Measurements from ENCODE around the gene S100PBP.

The S100PBP gene

DNA sequence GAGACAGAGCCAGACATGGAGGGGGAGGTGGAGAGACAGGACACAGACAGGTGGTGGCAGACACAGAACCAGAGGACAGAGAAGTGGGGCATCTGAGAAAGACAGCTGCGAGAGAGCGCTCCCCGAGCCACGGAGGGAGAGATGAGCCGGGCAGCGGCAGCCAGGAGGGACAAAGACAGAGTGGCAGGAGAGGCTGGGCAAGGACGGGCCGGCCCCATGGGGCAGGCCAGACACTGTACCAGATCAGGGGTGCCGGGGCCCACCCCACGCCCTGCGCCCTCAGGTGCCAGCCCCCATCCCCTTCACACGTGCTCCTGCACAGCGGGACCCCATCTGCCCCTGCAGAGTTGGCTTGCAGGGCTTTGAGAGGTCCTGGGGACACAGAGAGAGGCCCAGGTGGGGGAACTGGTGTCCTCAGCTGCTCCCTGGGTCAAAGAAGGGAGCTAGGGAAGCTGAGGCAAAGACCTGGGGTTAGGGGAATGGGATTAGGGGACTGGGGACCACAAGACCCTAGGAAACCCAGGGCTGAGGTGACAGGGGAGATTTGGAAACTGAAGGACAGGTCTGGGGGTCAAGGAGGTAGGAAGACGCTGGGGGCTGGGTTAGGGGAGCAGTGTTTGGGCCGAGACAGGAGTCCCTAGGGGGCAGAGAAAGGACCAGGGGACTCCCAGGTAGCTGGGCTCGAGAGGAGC is 52.6 kb downstream of the S100PBP start:
- DNase-seq (ENCODE audit: low read depth in 2 of 3, low spot score in 2 of 3): no peak

DNA sequence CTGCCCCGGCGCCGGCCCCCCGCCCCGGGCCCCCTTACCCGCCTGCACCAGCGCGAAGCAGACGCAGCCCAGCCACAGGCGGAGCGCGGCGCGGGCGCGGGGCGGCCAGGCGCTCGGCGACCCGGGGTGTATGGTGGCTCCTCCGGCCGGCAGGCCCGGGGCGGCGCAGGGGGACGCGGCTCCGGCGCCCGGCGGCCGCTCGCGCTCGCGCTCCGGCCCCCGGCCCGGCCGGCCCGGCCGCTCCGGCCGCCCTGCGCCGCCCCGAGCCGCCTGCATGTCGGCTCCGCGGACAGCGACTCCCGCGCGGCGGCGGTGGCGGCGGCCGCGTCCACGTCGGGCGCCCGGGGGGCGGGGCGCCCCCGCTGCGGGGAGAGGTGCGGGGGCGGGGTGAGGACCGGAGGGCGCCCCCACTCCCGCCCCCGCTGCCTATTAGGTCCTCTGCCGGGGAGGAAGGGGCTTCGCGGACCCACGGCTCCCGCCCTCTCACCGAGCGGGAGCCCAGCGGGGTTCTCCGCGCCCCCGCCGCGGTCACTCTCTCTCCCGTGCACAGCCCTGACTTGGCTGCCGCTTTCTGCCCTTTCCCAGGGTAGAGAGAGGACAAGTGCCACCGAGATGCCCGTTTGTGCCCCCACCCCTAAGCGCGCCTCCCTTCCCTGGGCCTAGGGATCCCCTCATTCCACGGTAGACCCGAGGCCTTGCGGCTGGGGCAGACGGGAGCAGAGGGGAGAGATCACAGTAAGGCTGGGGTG is 53.3 kb downstream of the S100PBP start, which contains the start of gene FNDC5:
TSS of gene FNDC5 (minus strand) at position 298 of the 749 bp plus-strand sequence.
- no peak for DNase-seq (ENCODE audit: low read depth in 2 of 3, low spot score in 2 of 3)

DNA sequence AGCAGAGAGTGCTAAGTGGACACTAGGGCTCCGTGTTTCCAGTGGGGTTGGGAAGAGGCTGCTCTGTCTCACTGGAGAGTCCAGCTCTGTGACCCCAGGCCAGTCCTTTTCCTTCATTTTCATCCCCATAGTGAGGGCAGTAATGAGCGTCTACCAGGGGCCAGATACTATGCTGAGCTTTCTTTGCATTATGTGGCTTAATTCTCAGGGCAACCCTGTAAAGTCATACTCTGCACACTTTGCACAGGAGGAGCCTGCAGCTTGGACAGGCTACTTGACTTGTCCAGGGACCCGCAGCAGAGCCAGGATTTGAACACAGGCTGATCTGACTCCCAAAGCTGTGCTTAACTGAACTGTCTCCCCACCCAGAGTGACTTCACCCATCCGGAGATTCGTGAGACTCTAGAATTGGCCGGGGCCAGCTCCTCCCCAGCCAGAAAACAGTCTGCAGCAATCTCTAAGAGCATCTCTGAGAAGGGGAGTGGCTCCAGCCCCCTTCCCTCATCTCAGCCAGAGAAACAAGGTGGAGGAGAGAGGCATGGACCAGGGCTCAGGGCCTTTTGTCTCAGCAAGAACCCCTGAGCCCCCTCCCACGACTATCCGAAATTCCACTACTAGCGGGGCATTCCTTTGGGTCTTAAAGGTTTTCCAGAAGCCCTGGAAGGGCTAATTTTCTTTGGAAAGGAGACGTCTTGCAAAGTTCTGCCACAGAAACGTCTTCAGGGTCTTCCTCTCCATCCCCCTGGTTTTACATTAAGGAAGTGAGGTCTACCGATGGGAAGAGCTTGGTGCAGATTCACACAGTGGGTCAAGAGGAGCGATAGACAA is 54.1 kb downstream of the S100PBP start:
- DNase-seq (ENCODE audit: low read depth in 2 of 3, low spot score in 2 of 3): no peak

DNA sequence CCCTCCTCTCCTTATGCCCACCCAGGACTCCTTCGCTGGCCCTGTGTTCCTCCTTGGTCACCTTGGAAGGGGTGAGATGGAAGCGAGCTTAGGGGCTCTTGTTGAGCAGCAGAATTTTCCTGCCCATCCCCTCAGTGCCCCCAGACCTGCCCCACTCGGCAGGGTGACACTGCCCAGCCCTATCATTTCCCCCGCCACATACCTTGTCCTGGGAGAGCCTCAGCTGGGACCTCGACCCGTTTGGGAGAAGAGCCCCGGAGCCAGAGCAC is 54.7 kb downstream of the S100PBP start:
- no peak for DNase-seq (ENCODE audit: low read depth in 2 of 3, low spot score in 2 of 3)

DNA sequence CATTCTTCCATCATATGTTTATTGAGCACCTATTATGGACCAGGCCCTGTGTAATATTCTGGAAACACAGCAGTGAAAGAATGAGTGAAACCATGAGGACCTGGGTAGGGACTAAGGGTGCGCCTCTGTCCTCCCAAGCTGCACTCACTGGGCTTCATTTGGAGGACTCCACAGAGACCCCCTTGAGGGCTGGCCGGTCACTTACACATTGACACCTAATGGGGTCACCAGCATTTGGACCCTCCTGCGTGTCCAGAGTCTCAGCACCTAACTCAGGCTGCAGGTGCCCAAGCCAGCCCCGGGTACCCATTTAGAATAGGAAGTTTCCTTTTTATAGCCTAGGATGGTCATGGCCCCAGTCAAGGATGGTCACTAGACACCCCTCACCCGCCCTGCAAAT is 56.0 kb downstream of the S100PBP start:
- DNase-seq (ENCODE audit: low read depth in 2 of 3, low spot score in 2 of 3): no peak

DNA sequence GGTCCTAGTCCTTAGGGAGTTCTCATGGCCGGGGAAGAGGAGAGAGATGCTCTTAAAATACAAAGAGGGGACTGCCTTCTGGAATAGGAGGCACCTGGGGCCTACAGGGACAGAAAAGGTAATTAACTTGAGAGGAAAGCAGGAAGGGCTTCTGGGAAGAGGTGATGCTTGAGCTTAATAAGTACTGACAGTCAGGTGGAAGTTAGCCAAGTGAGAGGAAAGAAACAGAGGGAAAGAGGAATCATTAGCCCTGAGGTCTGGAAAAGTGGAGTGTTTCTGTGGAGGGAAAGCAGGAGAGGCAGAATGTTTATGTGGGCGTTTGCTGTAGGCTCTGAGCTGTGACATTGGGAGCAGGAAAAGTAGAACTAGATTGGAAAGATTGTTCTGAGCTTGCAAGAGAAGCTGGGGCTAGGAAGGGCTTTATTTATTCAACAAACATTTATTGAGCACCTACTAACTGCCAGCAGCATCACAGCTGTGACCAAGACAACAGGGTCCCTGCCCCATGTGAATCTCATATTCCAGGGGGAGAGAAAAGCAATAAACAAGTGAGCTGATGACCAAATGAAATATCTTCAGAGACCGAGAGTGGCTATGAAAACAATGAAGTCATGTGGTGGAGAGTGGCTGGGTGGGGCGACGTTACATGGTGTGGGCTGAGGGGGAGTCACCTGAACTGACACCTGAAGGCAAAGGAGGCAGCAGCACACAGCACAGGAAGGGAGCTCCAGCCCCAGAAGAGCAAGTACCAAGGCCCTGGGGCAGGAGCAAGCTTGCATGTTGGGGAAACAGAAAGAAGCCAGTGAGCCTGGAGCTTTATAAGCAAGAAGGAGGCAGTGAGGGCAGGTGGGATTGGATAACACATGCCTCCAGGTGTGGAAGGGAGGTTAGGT is 57.7 kb downstream of the S100PBP start:
- DNase-seq (ENCODE audit: low read depth in 2 of 3, low spot score in 2 of 3): no peak

DNA sequence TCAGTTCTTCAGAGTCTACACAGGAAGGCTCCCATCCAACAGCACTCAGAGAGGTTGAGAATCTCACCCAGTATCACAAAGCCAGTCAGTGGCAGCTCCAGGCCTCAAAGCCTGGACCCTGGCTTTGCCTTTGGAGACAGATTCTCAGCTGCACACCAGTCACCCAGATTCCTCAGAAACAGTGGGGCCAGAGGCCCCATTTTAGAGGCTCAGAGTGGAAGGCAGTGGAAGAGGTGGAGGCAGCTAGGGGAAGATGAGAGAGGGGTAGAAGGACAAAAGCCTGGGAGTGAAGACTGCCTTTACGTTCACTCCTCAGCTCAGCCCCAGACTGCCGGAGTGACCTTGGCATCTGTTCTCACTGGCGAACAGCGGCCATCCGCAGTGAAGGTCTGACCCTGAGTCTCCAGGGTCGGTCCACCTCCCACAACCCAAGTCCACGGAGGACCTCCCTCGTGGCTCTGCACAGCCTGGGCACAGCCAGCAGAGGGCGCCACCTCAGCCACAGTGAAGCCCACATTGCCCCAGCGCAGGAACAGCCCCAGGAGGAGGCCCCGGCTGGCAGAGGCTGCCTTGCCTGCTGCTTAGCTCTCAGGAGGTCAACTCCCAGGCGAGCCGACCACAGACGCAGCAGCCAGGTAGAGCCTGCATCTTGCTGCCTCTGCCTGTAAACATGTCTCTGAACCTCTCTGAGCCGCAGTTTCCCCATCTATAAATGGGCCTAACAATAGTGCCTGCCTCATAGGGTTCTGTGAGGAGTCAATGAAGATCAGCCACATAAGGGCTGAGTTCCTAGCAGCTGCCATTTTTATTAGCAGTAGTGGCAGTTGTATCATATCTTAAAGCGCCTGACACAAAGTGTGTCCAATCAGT is 59.1 kb downstream of the S100PBP start:
- no peak for DNase-seq (ENCODE audit: low read depth in 2 of 3, low spot score in 2 of 3)

DNA sequence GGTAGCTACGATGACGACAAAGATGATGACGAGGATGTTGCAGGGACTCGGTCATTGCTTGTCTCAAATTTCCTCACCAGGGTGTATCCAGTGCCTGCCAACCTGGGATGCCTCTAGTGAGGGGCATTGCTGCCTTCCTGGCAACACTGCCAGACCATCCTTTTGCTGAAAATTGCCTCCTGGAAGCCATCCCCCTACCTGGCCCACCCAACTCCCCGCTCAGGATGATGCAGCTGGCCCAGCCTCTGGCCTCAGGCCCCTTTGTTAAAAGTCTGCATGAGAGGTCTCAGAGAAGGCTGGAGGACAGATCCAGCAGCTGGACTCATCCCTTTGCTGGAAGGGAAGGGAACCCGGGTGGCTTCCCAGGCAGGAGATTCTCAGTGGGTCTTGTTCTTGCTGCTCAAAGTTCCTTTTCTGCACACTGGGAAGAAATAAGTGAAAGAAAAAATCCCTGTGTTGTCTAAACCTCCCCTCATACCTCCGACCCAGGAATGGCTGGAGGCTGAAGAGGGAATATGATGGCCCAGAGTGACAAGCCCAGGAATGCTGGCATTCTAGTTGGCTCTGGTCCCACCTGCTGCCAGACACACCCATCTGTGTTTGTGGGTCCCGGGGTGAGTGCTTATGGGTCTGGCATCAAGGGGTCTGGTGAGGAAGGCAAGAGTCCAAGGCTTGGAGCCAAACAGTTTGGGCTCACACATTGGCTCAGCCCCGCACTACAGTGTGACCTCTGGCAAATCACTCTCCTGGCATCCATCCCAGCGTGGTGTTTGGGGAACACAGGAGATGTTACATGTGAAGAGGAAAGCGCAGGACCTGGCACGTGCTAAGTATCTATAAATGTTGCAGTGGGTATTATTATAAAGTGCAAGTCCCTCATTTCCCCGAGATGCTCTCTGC is 60.0 kb downstream of the S100PBP start:
- DNase-seq (ENCODE audit: low read depth in 2 of 3, low spot score in 2 of 3): no peak

DNA sequence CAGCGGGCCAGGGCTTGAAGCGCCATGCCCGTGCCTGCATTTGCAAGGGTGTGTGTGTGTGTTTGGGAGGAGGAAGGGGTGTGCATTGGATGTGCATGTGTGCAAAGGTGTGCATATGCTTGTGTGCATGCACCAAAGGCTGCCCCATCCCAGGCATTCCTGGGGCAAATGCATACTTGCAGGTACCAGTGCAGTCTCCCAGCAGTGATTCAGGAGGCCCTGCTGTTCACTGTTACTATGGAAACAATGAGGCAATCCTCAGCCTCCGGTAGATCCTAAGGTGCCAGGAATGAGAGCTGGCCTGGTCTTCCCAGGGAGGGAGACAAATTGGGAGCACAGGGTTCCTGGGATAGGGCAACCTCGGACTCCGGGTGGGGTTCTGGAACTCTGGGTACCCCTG is 60.7 kb downstream of the S100PBP start:
- no peak for DNase-seq (ENCODE audit: low read depth in 2 of 3, low spot score in 2 of 3)

DNA sequence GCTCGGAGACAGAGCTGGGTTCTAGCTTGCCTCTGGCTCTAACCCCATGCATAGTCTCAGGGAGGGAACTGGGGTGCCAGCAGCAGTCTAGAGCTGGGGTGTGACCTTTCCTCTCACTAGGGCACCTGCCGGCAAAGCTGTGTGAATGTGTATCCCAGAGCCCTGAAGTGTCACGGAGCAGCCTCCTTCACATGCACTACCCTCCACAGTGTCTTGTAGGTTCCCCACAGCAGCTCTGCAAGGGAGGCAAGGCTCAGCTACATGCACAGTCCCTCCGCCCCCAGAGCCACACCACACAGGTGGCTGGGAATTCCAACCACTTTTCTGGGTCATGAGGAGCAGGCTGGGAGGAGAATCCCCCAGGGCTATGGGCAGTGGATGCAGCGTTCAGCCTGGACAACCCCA is 61.2 kb downstream of the S100PBP start:
- DNase-seq (ENCODE audit: low read depth in 2 of 3, low spot score in 2 of 3): no peak

DNA sequence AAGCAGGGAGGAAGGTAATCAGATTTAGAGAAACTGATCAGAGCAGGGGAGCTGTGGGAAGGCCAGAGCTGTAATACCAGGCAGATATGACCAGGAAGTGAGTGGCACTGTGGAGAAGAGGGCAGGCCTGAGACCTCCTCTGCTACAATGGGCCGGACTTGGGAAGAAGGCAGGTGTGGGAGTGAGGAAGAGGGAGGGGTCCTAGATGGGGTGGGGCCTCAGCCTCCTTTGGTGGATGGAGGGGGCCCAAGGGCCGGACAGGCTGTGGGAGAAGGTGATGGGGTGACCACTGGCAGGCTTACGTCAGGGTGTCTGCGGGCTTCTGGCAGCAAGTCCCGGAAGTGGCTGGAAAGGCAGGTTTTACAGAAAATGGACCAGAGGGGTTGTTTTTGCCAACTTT is 63.8 kb downstream of the S100PBP start:
- DNase-seq (ENCODE audit: low read depth in 2 of 3, low spot score in 2 of 3): no peak

DNA sequence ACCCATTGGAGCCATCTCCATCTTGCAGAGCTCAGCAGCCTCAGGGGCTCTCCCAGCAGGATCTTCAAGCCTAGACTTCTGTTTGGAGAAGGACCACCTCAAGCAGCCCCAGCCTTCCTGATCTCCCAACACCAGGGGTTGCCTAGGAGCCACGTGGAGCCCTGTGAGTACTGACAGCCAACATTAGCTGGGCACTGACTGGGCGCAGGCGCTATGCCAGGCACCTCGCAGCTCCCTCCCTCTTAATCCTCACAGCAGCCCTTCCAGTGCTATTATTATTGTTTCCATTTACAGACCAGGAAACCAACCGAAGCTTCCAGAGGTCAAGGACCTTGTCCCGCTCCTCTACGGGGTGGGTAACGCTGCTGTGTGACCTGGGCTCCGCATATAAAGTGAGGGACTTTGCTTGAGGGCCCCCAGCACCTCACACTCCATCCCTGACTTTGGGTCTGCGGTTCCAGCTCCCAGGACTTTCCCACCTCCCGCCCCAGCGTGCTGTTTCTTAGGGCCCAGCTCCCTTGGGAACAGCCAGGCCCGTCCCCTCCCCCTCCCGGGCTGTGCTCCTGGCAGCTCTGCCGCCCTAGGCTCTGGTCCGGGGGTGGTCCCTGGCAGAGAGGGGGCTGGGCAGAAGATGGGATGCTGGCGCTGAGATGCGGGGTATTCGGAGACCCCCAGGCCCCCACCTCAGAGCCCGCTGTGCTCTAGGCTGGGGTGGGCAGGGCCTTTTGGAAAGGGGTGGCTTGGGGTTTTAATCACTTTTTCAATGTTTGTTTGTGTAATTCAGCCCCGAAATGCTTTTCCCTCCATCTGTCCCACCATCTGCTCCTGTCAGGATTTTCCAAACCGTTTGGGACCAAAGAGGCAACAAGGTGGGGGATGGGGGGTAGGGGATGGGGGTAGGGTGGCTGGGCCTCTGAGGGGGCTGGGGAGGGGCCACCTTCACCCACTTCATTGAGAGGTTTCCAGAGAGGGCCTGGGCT is 64.7 kb downstream of the S100PBP start:
- DNase-seq (ENCODE audit: low read depth in 2 of 3, low spot score in 2 of 3): no peak

DNA sequence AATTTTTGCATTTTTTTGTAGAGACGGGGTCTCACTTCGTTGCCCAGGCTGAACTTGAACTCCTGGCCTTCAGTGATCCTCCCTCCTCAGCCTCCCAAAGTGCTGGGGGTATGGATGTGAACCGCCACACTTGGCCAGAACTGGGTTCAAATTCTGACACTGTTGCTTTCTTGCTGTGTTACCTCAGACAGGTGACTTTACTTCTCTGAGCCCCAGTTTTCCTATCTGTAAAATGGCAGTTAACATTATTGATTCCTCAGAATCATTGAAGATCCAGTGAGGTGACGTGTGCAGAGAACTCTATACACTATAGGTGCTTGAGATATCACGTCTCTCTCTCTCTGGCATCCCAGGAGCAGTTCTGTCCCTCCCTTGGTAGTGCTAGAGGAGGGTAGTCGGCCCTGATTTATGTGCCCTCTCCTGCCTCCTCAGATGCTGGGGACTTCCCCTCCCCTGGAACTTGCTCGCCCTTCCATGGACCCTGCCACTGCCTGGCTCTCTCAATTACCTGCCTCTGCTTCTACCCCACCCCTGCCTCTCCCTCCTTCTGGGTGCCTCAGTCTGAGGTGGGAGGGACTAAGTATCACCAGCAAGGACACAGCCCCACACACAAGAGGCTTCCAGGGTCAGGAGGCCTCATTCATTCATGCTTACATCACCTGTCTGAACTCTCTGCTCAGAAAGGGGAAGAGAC is 66.0 kb downstream of the S100PBP start:
- no peak for DNase-seq (ENCODE audit: low read depth in 2 of 3, low spot score in 2 of 3)

DNA sequence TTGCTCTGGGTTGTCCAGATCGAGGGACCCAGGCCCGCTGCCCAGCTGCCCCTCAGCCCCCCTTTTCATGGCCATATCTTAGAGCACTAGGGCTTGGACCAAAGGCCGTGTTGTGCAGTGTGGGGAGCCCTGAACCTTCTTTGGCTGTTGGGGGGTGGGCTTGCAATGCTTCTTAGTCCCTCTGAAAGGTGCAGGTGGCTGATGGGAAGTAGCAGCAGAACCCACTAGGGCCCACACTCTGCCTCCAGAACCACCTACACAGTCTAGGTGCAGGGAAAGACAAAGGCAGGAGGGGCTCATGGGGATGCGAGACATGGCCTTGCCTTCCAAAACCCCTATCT is 66.5 kb downstream of the S100PBP start:
- no peak for DNase-seq (ENCODE audit: low read depth in 2 of 3, low spot score in 2 of 3)

DNA sequence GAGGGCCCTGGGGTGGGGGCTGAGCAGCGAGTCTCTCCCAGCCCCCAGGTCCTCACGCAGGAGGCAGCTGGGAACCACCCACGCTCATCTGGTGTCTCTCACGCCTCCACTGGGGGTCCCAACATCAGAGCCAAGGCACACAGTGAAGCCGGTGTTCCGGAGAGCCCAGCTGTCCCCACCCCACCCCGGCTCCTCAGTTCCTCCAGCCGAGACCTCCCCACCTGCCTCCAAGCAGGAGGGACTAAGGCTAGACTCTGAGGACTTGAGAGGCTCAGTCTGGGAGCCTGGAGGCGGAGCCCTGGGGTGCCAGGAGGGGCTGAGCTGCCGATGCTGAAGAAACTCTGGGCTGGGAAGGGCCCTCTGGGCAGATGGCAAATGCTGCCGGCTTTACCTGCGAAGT is 67.3 kb downstream of the S100PBP start:
- no peak for DNase-seq (ENCODE audit: low read depth in 2 of 3, low spot score in 2 of 3)

DNA sequence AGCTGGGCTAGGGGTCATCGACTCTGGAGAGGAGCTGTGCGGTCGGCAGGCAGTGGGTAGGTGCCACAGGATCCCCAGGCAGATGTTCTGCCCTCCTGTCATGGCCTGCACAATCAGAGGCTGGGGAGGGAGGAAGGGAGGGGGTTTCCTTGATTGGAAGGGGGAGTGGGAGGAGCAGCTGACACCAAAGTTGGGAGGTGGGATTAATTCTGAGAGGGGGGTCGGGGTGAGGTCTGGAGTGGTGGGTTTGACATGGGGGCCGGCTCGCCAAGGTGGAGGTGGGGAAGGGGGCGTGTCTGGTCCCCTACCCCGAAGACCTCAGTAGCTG is 68.2 kb downstream of the S100PBP start:
- no peak for DNase-seq (ENCODE audit: low read depth in 2 of 3, low spot score in 2 of 3)

DNA sequence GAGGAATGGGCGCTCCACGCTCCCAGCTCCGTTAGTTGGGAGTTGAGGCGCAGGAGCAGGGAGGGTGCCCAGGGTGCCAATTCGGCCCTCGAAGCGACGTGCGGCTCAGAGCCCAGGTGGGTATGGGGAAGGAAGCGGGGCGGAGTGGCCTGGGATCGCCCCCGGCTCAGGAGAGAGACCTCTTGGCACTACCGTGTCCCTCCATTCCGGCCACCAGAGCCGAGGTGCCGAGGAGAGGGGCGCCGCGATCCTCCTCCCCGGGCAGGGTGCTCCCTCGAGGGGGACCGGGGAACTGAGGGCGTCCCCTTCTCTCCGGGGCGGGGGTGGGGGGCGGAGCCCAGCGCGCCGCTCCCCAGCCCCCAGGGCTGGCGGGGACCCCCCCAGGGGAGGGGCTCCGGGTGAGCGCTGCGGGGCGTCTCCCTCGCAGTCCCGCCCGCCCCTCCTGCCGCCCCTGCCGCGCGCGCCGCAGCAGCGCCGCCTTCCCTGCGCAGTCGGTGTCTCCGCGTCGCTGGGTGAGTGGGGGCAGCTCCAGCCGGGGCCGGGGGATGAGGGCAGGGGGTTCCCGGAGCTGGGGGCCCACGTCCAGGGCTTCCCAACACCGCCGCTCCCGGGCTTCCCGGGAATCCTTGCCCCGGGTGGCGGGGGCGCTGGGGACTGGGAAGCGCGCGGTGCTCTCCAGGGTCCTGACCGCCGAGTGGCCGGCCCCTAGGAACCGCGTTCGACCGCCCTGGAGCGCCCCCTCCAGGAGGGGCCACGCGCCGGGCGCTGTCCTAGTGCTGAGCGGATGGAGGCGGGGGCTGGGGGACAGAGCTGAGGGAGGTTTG is 68.8 kb downstream of the S100PBP start, which contains the start of gene HPCA:
TSS of gene HPCA (plus strand) at position 488 of the 824 bp plus-strand sequence. CDS start 2,408 bp downstream, outside the sequence.
- DNase-seq (ENCODE audit: low read depth in 2 of 3, low spot score in 2 of 3): peak in 1 of 3 experiments; percentile 35
